ENCODE results near the gene RASSF6.

GRCh38 chr4:73661646-73662119, 41.4 kb upstream of the RASSF6 start:
- TF ChIP-seq POLR2A (IDR thresholded peaks at IDR 0.05) (no peak), CTCF (IDR thresholded peaks at IDR 0.05) (no peak)
